ENCODE data around the gene RAB3GAP1. TPM values are rescaled to one million over a fixed set of nuclear protein-coding genes. Genes with fewer than 3 reads are reported as not detected.
A peak's percentile ranks its signal among the peaks of the same experiment; 100 is the strongest.

RAB3GAP1 gene
- total RNA-seq, 1 experiment from 2014 or later: 32.0 TPM

DNA sequence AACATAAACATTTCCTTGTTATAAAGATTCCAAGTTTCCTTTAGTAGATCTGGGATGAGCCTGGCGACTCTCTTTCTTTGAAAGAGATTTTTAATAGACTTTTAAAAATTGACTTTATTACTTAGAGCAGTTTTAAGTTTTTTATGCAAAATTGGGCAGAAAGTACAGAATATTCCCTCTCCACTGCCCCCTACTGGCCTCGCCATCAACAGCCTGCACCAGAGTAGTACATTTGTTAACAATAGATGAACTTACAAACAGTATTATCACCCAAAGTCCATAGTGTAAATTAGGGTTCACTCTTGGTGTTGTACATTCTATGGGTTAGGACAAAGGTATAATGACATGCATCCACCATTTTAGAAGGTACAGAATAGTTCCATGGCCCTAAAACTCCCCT, 8.7 kb upstream of the RAB3GAP1 start:
- H3K4me2 ChIP-seq (ENCODE audit: insufficient read depth, insufficient read length, low read length): no peak overlapping the region
- Mint-ChIP-seq H3K9me3 (peaks cover 0 to 2% of the 10 kb centered on the region in 2 experiments; a peak in 1 of 5 replicates), H3K27ac (no peak overlapping the region), H3K4me1 (no peaks in the 10 kb centered on the region), H3K27me3 (ENCODE audit: low read depth) (no peaks in the 10 kb centered on the region), H3K4me3 (no peak overlapping the region), H3K36me3 (ENCODE audit: insufficient read depth in 1 of 3, low read depth in 3 of 3) (no peaks in the 10 kb centered on the region)
- no peak overlapping the region for H2BK20ac ChIP-seq (ENCODE audit: low read depth, low read length, poor library complexity, severe bottlenecking)
- H3K27ac ChIP-seq (ENCODE audit: insufficient read length, low read depth, low read length): no peak overlapping the region
- no peak overlapping the region for H2BK120ac ChIP-seq (ENCODE audit: low read depth, low read length, poor library complexity, severe bottlenecking)
- H3K4me1 ChIP-seq (ENCODE audit: insufficient read depth, low read length): no peaks in the 10 kb centered on the region
- no peaks in the 10 kb centered on the region for H3K9me3 ChIP-seq (ENCODE audit: control insufficient read depth, low read depth, low read length)
- no peak overlapping the region for H3K23ac ChIP-seq (ENCODE audit: insufficient read length, low read depth, low read length)
- H3K9ac ChIP-seq (ENCODE audit: extremely low read depth, insufficient read length, low read length): no peak overlapping the region
- no peaks in the 10 kb centered on the region for H4K20me1 ChIP-seq (ENCODE audit: control insufficient read depth, insufficient read depth, insufficient read length)
- no peak overlapping the region for H3K4ac ChIP-seq (ENCODE audit: low read depth, low read length)
- no peak overlapping the region for H2AK5ac ChIP-seq (ENCODE audit: insufficient read length, low read length)
- no peaks in the 10 kb centered on the region for H3K79me2 ChIP-seq (ENCODE audit: insufficient read depth, low read length)
- no peak overlapping the region for H4K91ac ChIP-seq (ENCODE audit: insufficient read length, low read depth, low read length)
- no peaks in the 10 kb centered on the region for H3K27me3 ChIP-seq (ENCODE audit: insufficient read depth, low read length)
- H3K18ac ChIP-seq (ENCODE audit: insufficient read length, low read depth, low read length): no peak overlapping the region
- H3K56ac ChIP-seq (ENCODE audit: insufficient read length, low read depth, low read length): no peak overlapping the region
- no peak overlapping the region for H2AFZ ChIP-seq (ENCODE audit: low read length)
- TF ChIP-seq, protein P1, sequence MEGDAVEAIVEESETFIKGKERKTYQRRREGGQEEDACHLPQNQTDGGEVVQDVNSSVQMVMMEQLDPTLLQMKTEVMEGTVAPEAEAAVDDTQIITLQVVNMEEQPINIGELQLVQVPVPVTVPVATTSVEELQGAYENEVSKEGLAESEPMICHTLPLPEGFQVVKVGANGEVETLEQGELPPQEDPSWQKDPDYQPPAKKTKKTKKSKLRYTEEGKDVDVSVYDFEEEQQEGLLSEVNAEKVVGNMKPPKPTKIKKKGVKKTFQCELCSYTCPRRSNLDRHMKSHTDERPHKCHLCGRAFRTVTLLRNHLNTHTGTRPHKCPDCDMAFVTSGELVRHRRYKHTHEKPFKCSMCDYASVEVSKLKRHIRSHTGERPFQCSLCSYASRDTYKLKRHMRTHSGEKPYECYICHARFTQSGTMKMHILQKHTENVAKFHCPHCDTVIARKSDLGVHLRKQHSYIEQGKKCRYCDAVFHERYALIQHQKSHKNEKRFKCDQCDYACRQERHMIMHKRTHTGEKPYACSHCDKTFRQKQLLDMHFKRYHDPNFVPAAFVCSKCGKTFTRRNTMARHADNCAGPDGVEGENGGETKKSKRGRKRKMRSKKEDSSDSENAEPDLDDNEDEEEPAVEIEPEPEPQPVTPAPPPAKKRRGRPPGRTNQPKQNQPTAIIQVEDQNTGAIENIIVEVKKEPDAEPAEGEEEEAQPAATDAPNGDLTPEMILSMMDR (conservative IDR thresholded peaks at IDR 0.05): peak; percentile 80
- no peak for DNase-seq
- WGBS (ENCODE audit: extremely low coverage, insufficient read length, low lambda C conversion rate): no CpG with 5 or more reads among the region's 2 CpGs
- H4K5ac ChIP-seq (ENCODE audit: insufficient read length, low read depth, low read length): no peak overlapping the region
- no peaks in the 10 kb centered on the region for H3K79me1 ChIP-seq (ENCODE audit: insufficient read depth, low read depth, low read length, poor library complexity, severe bottlenecking)
- no peak overlapping the region for H3K14ac ChIP-seq (ENCODE audit: insufficient read depth, low read length)
- no peak overlapping the region for H2BK5ac ChIP-seq (ENCODE audit: insufficient read length, low read length)
- no peak overlapping the region for H2BK15ac ChIP-seq (ENCODE audit: low read depth, low read length)
- no peak overlapping the region for H3T11ph ChIP-seq (ENCODE audit: low read length)
- H3K23me2 ChIP-seq (ENCODE audit: insufficient read length, low read depth, low read length, poor library complexity, severe bottlenecking): no peaks in the 10 kb centered on the region
- no peak overlapping the region for H2BK12ac ChIP-seq (ENCODE audit: insufficient read length, low read depth, low read length)
- H4K8ac ChIP-seq (replicated peaks; ENCODE audit: insufficient read length, low read depth, low read length): no peak overlapping the region

All from H9 (cell line).